Articular chondrocyte of knee joint (primary cell): ENCODE measurements around the gene PXDC1. TPM values are rescaled to one million over a fixed set of nuclear protein-coding genes. Genes with fewer than 3 reads are reported as not detected.

Experiments used
- small RNA-seq: library from RNA; depleted of rRNA; stranded (forward); fragments of <200 nt; gene quantifications from one replicate; pipeline ENCODE3, GENCODE V24; 2012
- total RNA-seq: library from RNA; depleted of rRNA; stranded (reverse); fragments of >200 nt; gene quantifications from 2 replicates; pipeline ENCODE4 v1.2.3, GENCODE V29; 2012

PXDC1 gene, protein sequence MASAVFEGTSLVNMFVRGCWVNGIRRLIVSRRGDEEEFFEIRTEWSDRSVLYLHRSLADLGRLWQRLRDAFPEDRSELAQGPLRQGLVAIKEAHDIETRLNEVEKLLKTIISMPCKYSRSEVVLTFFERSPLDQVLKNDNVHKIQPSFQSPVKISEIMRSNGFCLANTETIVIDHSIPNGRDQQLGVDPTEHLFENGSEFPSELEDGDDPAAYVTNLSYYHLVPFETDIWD
- total RNA-seq = 55.4 and 59.5 TPM in 2 replicates

GRCh38 chr6:3751077-3751729, at the start of gene PXDC1:
PXDC1 (minus strand) TSS chr6:3751713; CDS start chr6:3751531, 182 bp downstream.

Small RNA genes within 50 kb of the gene (small RNA-seq; reads per million reads assigned to genes)
- gene AL033523.1 = not detected

Other genes with a start within 250 kb of the PXDC1 start
- gene FAM50B, start 97.7 kb upstream of the PXDC1 start, total RNA-seq = 5.0 and 7.6 TPM in 2 replicates